ENCODE results near the gene ATP2C1. TPM values are rescaled to one million over a fixed set of nuclear protein-coding genes. Genes with fewer than 3 reads are reported as not detected.

ATP2C1 gene
- total and polyA plus RNA-seq, 2 experiments from 2014 or later = 28.1 to 75.7 TPM

- TF ChIP-seq ETS1 (IDR thresholded peaks at IDR 0.05) (no peak), STAT1 (IDR thresholded peaks at IDR 0.05; ENCODE audit: unreplicated experiment) (no peak), NANOG (IDR thresholded peaks at IDR 0.05; ENCODE audit: borderline replicate concordance) (no peak), ZNF331 (CRISPR knock-in tag; IDR thresholded peaks at IDR 0.05; ENCODE audit: low read depth) (no peak), CTCF (conservative IDR thresholded peaks at IDR 0.05; ENCODE audit: low read depth in 2 of 2) (no peak), EZH2phosphoT487 (IDR thresholded peaks at IDR 0.05; ENCODE audit: unreplicated experiment) (no peak)
These were observed 1.0 kb downstream of the ATP2C1 start (continued) for GRCh38 chr3:130894986-130895280.

- DNase-seq (ENCODE audit: low spot score) (no peak), ATAC-seq (no peak)
- H3K79me2 ChIP-seq (replicated peaks; ENCODE audit: insufficient read depth) = peaks cover 65% of the 10 kb centered on the region
- H3K27ac Mint-ChIP-seq = no peak overlapping the region
- no peaks in the 10 kb centered on the region for H3K36me3 ChIP-seq (ENCODE audit: insufficient read depth)
- no peaks in the 10 kb centered on the region for H3K36me3 Mint-ChIP-seq (ENCODE audit: low read depth)
- H2AFZ ChIP-seq = no peak overlapping the region
- peak overlapping the region; percentile 82 for H3K4me2 ChIP-seq
- no peaks in the 10 kb centered on the region for H3K9me3 Mint-ChIP-seq
- H4K20me1 ChIP-seq (replicated peaks; ENCODE audit: insufficient read depth) = peaks cover 21% of the 10 kb centered on the region
- no peak overlapping the region for H3K27ac ChIP-seq (ENCODE audit: low read depth)
- no peaks in the 10 kb centered on the region for H3K27me3 ChIP-seq (ENCODE audit: insufficient read depth)
- H3F3A ChIP-seq (replicated peaks; ENCODE audit: low read depth) = no peaks in the 10 kb centered on the region
- H3K4me1 ChIP-seq (ENCODE audit: insufficient read depth) = peaks cover 48% of the 10 kb centered on the region
- peak overlapping the region; percentile 89 for H3K4me3 Mint-ChIP-seq
- H3K9me2 ChIP-seq (ENCODE audit: insufficient read depth) = no peaks in the 10 kb centered on the region
- H3K27me3 Mint-ChIP-seq (ENCODE audit: insufficient read depth, low read depth, poor library complexity) = peaks cover 8% of the 10 kb centered on the region
- peak overlapping the region; percentile 78 for H3K4me3 ChIP-seq
- H3K4me1 Mint-ChIP-seq = peaks cover 54% of the 10 kb centered on the region
- TF ChIP-seq JUNB (IDR thresholded peaks at IDR 0.05; ENCODE audit: unreplicated experiment) = no peak
- no peak for TF ChIP-seq STAT1 (IDR thresholded peaks at IDR 0.05; ENCODE audit: unreplicated experiment)
- TF ChIP-seq NANOG (IDR thresholded peaks at IDR 0.05; ENCODE audit: borderline replicate concordance) = no peak
- TF ChIP-seq ZNF331 (CRISPR knock-in tag; IDR thresholded peaks at IDR 0.05; ENCODE audit: low read depth) = no peak
- no peak for TF ChIP-seq EZH2phosphoT487 (IDR thresholded peaks at IDR 0.05; ENCODE audit: unreplicated experiment)
- no peak for TF ChIP-seq REST (IDR thresholded peaks at IDR 0.05; ENCODE audit: unreplicated experiment)
- no peak for TF ChIP-seq ZNF462 (CRISPR knock-in tag; IDR thresholded peaks at IDR 0.05)
- TF ChIP-seq POLR2AphosphoS5 (IDR thresholded peaks at IDR 0.05; ENCODE audit: low read depth) = no peak
- no peak for TF ChIP-seq ZNF114 (CRISPR knock-in tag; IDR thresholded peaks at IDR 0.05)
These were observed 2.0 kb downstream of the ATP2C1 start for GRCh38 chr3:130895690-130896488.

Data from GM23338 (cell line).